HUES6 (cell line): ENCODE data around the gene EXPH5.
"Not testable (repeated sequence)": the region's sequence is repeated elsewhere in the genome, so short reads cannot be mapped to it uniquely, and the experiment has no call there.

ENCODE experiments used
- H3K27ac ChIP-seq: 2 replicates; pipeline ENCODE4 v1.7.0; 2013; ENCODE audit warnings: low read depth, mild to moderate bottlenecking, low read length, inconsistent platforms
- H3K27me3 ChIP-seq: 2 replicates; pipeline ENCODE4 v1.6.1; 2013; ENCODE audit warnings: low read length; ENCODE audit not compliant: control insufficient read depth, insufficient read depth
- H3K36me3 ChIP-seq: 2 replicates; pipeline ENCODE4 v1.6.1; 2013; ENCODE audit warnings: low read length; ENCODE audit not compliant: control insufficient read depth, insufficient read depth
- H3K4me1 ChIP-seq: 2 replicates; pipeline ENCODE4 v1.6.1; 2013; ENCODE audit warnings: low read length; ENCODE audit not compliant: control insufficient read depth, insufficient read depth
- H3K4me3 ChIP-seq: 2 replicates; pipeline ENCODE4 v1.5.1; 2013; ENCODE audit warnings: low read depth, low read length
- H3K9ac ChIP-seq: one replicate; pipeline ENCODE4 v1.6.1; 2013; ENCODE audit warnings: mild to moderate bottlenecking, low read length
- H3K9me3 ChIP-seq: 2 replicates; pipeline ENCODE4 v1.6.1; 2013; ENCODE audit warnings: low read depth, low read length; ENCODE audit not compliant: control insufficient read depth, insufficient read depth

Gene EXPH5

DNA sequence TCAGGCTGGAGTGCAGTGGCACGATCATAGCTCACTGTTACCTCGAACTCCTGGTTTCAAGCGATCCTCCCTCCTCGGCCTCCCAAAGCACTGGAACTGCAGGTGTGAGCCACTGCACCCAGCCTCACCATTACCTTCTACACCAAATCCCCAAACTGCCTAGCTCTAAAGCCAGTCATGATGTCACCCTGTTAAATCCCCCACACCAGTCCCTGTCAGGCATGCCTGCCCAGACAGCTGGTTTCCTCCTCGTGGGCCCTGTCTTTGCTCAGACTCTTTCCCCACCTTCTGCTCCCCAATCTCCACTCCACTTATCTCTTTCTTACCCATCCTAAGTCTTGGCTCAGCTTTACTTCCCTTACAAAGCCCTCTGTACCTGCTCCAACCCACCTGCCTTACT lies 12.5 kb upstream of the EXPH5 start:
- Histone ChIP-seq H3K4me3 (no peak overlapping the region), H3K27ac (no peak overlapping the region), H3K27me3 (no peaks in the 10 kb centered on the region), H3K9ac (no peak overlapping the region), H3K9me3 (no peaks in the 10 kb centered on the region), H3K36me3 (no peaks in the 10 kb centered on the region), H3K4me1 (peaks cover 5% of the 10 kb centered on the region; the same call in 1 of the 2 replicates)

GRCh38 chr11:108602818-108603217 lies 9.2 kb upstream of the EXPH5 start:
- H3K27me3 ChIP-seq, H3K4me1 ChIP-seq, H3K36me3 ChIP-seq, H3K9me3 ChIP-seq, H3K4me3 ChIP-seq, H3K9ac ChIP-seq, H3K27ac ChIP-seq: not testable (repeated sequence)

DNA sequence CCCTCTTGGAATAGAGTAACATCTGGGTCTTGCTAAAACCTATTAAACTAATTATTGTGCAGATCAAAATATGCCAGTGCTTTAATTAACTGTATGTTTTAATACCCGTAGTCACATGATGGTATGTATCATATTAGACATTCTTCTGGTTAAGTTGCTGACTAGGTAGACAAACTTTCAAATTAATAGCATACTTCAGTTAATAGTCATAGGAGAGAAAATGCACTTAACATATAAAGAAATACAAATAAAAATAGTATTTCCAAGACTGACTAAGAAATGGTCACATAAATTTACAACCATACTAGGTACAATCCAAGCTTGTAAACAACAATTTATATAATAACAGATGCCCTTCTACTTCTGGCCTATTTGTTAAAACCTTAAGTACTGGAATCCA lies 7.6 kb upstream of the EXPH5 start:
- Histone ChIP-seq H3K4me1 (no peaks in the 10 kb centered on the region), H3K36me3 (no peaks in the 10 kb centered on the region), H3K9ac (no peak overlapping the region), H3K27ac (no peak overlapping the region), H3K4me3 (no peak overlapping the region), H3K9me3 (no peaks in the 10 kb centered on the region), H3K27me3 (no peaks in the 10 kb centered on the region)

- Histone ChIP-seq H3K9ac (no peak overlapping the region), H3K9me3 (no peaks in the 10 kb centered on the region), H3K27ac (no peak overlapping the region), H3K27me3 (no peaks in the 10 kb centered on the region), H3K4me1 (peaks cover 6% of the 10 kb centered on the region), H3K4me3 (no peak overlapping the region), H3K36me3 (no peaks in the 10 kb centered on the region)
These were observed 6.4 kb upstream of the EXPH5 start for GRCh38 chr11:108599978-108600377.

DNA sequence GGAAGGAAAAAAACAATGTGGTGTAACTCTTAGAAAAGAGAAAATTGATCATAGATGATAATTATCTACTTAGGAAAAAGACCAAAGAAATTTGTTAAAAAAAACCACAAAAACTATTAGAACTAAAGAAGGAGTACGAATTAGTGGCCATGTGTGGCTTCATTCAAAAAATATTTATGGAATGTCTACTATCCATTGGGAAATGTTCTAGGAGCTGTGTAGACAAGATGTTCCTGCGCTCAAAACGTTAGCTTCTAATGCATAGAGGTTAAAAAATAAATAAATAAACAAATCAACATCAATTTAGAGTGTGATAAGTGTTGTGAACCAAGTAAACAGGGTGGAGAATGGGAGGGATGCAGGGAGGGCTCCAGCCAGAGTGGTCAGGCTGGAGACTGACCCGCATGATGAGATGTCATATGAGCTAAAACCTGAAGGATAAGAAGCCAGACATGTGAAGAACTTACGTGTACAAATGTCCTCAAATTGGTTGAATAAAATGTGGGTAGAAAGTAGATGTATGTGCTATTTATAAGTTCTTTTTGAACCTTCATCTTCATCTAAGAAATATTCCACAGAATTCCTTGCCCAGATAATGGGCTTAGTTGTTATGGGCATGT lies 4.3 kb upstream of the EXPH5 start:
- Histone ChIP-seq H3K9ac (no peak overlapping the region), H3K4me1 (peaks cover 13% of the 10 kb centered on the region), H3K9me3 (no peaks in the 10 kb centered on the region), H3K27ac (no peak overlapping the region), H3K36me3 (no peaks in the 10 kb centered on the region), H3K4me3 (no peak overlapping the region), H3K27me3 (peaks cover 6% of the 10 kb centered on the region; the same call in 1 of the 2 replicates)

- Histone ChIP-seq H3K9ac (no peak overlapping the region), H3K36me3 (no peaks in the 10 kb centered on the region), H3K4me1 (peaks cover 19% of the 10 kb centered on the region), H3K4me3 (no peak overlapping the region), H3K27ac (no peak overlapping the region), H3K27me3 (peaks cover 17% of the 10 kb centered on the region), H3K9me3 (no peaks in the 10 kb centered on the region)
These were observed 3.1 kb upstream of the EXPH5 start for GRCh38 chr11:108596701-108597100.

DNA sequence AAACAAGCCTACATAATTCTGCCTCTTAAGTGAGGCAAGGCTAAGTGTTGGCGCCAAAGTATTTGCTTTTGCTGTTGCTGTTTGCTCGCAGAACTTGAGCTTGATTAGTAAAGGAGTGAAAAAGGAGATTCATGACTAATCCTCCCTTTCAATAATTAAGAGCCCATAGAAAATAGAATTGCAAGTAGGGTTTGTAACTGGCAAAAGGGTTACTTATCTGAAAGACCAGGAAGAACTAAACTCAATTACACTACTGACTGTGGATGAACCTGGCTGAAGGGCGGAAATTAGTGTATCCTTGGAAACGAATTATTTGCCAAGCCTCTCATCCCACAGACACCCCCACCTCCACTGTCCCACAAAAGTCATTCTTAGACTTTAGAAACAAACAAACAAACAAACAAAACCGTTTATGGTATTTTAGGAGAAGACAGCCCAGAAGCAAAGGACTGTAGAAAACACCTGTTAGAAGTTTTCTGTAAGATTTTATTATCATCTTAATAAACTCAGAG lies 411 bp upstream of the EXPH5 start:
- Histone ChIP-seq H3K4me1 (peaks cover 19% of the 10 kb centered on the region), H3K36me3 (no peaks in the 10 kb centered on the region), H3K9me3 (no peaks in the 10 kb centered on the region), H3K4me3 (peak overlapping the region; percentile 72), H3K27ac (no peak overlapping the region; the same call in 1 of the 2 replicates), H3K9ac (no peak overlapping the region), H3K27me3 (peaks cover 28% of the 10 kb centered on the region)

GRCh38 chr11:108592591-108593213 lies 866 bp downstream of the EXPH5 start:
- Histone ChIP-seq H3K4me1 (peaks cover 19% of the 10 kb centered on the region), H3K27me3 (peaks cover 28% of the 10 kb centered on the region), H3K4me3 (peak overlapping the region; percentile 72), H3K36me3 (no peaks in the 10 kb centered on the region), H3K9ac (peak overlapping the region; percentile 47), H3K9me3 (no peaks in the 10 kb centered on the region), H3K27ac (no peak overlapping the region)

- Histone ChIP-seq H3K27ac (no peak overlapping the region), H3K4me3 (peak overlapping the region; percentile 27; the same call in 1 of the 2 replicates), H3K4me1 (peaks cover 19% of the 10 kb centered on the region), H3K27me3 (peaks cover 28% of the 10 kb centered on the region), H3K9ac (no peak overlapping the region), H3K36me3 (no peaks in the 10 kb centered on the region), H3K9me3 (no peaks in the 10 kb centered on the region)
These were observed 1.7 kb downstream of the EXPH5 start for GRCh38 chr11:108591893-108592292.

GRCh38 chr11:108589136-108589535 lies 4.4 kb downstream of the EXPH5 start:
- H3K9ac ChIP-seq, result no peak overlapping the region
- H3K4me1 ChIP-seq, result peaks cover 10% of the 10 kb centered on the region
- no peaks in the 10 kb centered on the region for H3K9me3 ChIP-seq
- H3K4me3 ChIP-seq, result no peak overlapping the region
- H3K36me3 ChIP-seq, result no peaks in the 10 kb centered on the region
- peaks cover 28% of the 10 kb centered on the region for H3K27me3 ChIP-seq
- H3K27ac ChIP-seq, result no peak overlapping the region

DNA sequence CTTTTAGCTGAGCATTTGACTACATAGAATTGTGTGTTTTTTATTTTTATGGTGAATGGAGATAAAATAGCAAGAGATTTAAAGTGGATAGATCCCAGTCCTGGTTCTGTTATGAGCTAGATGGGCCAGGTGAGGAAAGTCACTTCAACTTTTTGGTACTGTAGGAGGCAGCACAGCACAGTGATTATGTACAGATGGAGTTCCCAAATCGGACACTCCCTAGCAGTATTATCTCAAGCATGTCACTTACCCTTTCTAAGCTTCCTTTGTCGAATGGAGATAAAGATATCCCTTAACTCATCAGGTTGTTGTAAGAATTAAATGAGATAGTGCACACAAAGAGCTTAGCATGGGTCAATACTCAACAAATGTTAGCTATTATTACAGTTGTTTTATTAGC lies 5.3 kb downstream of the EXPH5 start:
- Histone ChIP-seq H3K9me3 (no peaks in the 10 kb centered on the region), H3K27me3 (peaks cover 27% of the 10 kb centered on the region), H3K4me3 (no peak overlapping the region), H3K27ac (no peak overlapping the region), H3K36me3 (no peaks in the 10 kb centered on the region), H3K9ac (no peak overlapping the region), H3K4me1 (peaks cover 6% of the 10 kb centered on the region; the same call in 1 of the 2 replicates)
